Measurements from ENCODE around the gene GDAP2.
"Not testable (repeated sequence)": the region's sequence is repeated elsewhere in the genome, so short reads cannot be mapped to it uniquely, and the experiment has no call there.

- not testable (repeated sequence) for TF ChIP-seq CTCF (IDR thresholded peaks at IDR 0.05; ENCODE audit: low read depth, low read length, missing input control); GABPA (IDR thresholded peaks at IDR 0.05 in 1 of 2, conservative IDR thresholded peaks at IDR 0.05 in 1 of 2); HNF4G (IDR thresholded peaks at IDR 0.05); REST (IDR thresholded peaks at IDR 0.05); RAD21 (IDR thresholded peaks at IDR 0.05); SP1 (IDR thresholded peaks at IDR 0.05); MAX (IDR thresholded peaks at IDR 0.05); YY1 (IDR thresholded peaks at IDR 0.05)
Observed at GRCh38 chr1:117922717-117923116, 6.7 kb downstream of the GDAP2 start.
